Activated CD4-positive, CD25-positive, alpha-beta regulatory T cell treated with anti-CD3 and anti-CD28 coated beads, Interleukin-2, amount 50 U/mL, for 24 hours (primary cell): Measurements from ENCODE around the gene MCTP1.
A peak's percentile ranks its signal among the peaks of the same experiment; 100 is the strongest.

Source experiments
- ATAC-seq, 2 donors: fragments of 150-1000 bp; cut with Tn5 transposase; one replicate each; pipeline ENCODE4 v1.10.0; 2021; ENCODE audit warnings: mild to moderate bottlenecking in 1 of 2, moderate library complexity in 1 of 2

MCTP1 gene

DNA sequence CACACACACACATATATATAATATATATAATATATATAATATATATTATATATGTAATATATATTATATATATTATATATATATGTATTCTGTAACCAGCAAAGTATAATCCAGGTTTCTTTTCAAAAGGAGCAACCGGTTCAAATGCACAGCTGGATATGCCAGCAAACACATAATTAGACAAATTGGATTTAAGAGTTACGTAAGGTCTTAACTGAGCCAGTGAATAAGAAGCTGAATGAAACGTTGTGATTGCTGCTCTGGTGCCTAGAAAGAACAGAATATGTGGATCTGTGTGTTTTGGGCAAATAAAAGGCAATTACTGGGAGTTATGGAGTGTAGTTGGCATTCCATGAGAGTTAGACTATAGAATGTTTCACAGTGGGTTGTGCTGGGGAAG is 488.3 kb downstream of the MCTP1 start:
- ATAC-seq = no peak

DNA sequence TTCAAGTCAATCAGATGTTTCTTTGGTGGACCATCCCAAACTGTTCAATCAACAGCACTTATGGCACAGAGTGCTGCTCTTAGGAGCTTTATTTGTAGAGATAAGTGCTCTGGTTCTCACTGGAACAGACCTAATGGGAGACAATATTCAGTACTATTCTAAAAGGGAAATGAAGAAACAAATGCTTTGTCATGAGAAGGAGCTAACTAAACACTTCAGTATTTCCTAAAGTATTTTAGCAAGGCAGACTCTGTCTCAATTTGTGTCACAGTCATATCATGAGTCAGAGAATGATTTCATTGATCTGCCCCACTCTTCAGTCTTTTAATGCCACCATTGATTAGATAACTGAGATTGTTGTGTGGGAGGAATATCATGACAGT is 491.1 kb downstream of the MCTP1 start:
- peak; percentile 78 to 81 for ATAC-seq

DNA sequence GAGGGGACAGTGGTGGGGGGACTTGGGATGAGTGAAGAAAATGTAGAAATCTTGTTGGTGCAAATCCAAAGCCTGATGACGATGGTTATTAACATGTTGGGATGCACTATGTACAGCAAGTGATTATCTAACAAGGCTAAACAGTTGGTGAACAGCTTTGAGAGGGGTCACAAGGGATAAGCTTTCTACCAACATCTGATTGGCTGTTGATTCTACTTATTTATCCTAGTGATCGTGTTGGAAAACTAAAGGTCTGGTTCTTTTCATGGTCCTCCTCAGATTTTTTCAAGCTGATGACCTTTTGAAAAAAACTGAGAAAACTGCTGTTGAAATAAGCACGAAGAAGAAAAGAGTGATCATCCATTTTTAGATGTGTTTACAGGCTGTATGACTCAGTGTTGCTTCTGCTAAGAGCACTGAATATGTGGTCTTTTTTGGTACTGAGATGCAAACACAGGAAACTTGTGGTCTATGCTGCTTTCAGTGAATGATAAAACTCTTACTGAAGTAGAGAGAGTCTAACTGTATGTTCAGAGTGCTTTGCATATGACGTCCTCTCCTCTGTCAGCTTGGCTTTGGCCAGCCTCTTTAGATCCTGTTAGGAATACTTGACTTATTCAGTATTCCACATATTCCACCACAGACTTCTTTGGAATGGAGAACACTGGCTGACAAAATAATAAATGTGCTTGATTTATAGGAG is 491.6 kb downstream of the MCTP1 start:
- ATAC-seq = peak; percentile 97

DNA sequence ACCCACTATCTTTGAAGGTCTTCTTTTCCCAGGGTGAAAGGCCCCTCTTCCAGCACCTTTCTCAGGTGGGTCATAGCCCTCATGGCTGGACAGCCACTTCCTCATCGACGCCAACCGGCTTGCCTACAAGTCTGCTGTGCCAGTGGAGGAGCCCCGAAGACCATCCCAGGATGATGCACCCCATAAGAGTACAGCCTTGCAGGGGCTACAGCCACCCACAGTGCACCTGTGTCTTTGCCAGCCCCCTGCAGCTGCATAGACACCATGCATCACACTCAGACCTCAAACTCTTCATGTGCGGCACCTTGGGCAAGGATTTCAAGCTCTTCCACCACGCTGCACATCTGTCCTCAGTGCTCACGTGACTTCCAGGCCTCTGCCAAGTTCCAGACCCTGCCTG is 493.1 kb downstream of the MCTP1 start:
- no peak for ATAC-seq

DNA sequence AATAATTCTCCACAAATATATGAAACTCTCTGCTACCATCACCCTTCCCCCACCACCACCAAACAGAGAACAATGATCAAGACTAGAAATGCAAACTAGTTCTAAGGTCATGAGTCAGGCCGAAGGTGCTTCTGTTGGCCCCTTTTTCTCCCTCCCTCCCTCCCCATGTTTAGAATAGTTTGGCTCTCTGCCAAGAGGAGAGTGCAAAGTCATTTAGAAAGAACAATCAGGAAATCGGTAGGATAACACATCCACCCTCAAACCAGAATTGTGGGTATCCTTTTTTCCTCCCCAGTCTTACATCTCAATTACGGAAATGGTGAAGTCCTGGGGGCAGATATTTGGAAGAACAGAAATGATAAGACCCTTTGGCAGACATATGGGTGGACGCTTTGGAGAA is 496.4 kb downstream of the MCTP1 start:
- ATAC-seq = no peak

DNA sequence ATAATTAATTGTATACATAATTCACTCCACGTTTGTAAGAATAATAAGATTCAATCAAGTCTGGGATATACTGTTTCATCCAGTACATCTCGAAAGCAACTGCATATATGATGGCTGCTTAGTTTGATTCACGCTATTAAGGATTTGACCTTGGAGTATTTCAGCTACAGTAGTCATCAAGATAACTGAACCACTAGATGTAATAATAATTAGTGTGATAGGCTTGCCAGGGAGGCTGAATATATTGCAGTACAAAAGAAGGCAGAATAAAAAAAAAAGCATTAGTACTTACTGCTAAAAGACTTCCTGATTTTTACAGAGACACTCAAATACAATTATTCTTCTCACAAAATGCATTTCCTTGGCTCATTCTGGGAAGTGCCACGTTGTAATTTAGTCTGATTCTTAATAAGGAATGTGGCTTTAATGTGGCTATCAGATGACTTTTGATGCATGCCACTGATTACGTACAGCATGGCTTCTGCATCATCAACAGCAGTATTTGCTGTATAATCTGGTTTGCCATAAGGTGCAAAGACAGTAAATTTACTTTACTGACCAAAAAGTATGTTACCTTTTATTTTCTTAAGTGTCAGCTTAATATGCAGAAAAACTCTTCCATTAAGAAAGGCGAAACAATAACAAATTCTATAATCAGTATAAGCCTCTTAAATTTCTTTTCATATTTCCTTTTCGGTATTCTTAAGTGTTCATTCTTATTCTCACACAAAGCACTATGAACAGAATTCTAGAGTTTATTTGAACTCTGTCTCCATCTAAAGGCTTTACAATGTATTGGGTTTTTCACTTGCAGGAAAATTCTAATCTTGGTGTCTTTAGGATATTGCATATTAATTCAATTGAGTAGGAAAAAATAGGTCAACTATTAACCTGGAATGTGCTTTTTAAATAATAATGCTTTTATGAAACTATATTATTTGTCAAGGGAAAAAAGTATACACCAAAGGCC is 500.1 kb downstream of the MCTP1 start:
- no peak for ATAC-seq

DNA sequence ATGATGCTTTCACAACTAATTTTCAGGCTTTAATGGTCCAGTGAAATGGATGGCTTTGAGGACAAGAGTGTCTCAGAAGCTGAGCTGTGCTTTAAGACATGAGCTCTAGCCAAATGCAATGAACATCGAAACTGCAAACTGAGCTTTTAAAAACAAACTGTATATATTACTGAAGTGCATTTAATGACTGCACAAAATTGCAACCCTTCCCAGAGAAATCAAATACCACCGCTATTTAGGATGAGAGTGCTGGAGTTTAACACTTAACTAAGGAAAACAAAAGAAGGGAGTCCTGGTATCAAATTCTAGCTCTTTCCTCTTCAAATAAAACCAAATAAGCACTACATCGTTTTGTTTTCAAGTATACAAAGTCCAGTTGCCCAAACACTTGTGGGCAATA is 502.5 kb downstream of the MCTP1 start:
- ATAC-seq = no peak

DNA sequence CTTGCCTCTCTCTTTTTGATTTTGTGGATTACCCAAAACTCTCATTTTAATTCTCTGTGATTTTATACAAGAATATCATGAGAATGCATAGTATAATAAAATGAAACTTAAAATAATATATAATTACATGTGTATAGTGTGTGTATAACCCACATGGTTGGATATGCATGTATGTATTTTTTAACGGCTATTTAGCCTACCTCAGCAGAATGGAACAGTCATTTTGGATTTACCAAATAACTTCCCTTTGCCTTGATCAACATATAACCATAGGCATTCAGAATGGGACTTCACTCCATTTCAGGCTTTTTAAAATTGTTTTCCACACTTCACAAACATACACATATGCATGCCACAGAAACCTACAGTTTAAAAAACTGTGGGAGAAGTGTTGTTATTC is 505.2 kb downstream of the MCTP1 start:
- ATAC-seq = no peak

DNA sequence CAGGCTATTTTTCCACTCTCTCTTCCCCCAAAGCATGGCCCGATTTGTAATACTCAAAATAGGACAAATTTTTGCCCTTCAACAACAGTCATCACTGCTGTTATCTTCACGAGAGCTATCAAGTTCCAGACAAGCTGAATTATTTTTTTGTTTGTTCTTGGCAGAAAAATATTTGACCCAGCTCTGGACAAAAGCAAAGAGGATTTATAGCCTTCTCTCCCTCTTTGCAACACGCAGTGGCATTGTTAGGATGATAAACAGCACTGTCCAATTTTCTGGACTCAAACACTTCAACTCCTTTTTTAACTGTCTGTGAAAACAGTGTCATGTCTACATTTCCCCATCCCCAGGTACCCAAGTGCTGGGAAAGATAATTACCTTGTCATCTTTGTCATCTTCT is 506.2 kb downstream of the MCTP1 start:
- no peak for ATAC-seq

DNA sequence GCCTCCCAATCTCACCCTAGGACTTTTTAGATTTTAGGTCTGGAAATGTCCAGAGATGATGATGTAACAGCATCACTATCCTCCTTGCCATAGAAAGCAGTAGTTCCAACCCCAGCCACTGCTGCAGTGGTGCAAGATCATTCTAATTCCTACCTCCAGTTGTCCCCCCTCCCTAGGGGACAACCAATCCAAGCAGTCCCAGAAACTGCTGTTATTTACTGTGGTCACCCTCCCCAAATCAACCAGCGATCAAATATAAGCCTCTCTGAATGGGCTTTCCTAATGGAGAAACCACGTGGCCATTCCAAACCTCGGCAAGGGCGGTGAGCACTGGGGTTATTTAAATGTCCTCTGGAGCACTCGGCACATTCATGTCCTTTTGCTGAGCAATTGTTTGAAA is 506.6 kb downstream of the MCTP1 start:
- no peak for ATAC-seq

DNA sequence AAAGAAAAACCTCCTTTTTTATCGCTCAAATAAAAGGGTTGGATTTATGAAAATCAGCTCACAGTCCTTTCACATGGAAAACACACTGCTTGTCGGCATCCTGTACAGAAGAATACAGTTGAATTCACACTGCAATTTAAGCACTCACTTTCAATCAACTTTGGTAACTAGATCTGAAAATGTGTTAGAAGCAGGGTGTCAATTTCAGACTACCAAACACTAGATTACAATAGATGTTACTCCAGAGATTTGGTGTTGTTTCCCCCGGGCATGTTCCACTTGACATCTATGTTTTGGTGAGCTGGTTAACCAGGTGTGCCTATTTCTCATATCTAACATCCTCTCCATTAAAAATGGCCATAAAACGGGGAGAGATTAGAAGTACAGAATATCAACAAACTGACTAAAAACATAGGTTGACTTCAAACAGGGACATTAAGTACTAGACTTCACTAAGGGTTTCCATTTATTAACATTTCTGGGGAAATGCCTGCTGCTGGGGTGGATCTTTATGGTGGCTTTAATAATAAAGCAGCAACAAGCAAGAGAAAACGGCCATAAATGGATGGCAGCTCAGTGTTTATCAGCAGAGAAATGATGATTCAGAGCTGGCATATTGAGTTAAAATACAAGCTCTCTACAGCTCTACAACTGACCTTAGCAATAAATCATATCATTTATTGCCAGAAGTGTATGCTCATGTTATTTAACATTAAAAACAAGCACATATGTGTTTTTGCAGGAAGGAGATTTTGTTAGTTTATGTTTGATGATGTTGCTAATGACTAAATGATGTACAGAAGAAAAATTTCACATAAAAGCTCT is 507.6 kb downstream of the MCTP1 start:
- ATAC-seq = no peak

DNA sequence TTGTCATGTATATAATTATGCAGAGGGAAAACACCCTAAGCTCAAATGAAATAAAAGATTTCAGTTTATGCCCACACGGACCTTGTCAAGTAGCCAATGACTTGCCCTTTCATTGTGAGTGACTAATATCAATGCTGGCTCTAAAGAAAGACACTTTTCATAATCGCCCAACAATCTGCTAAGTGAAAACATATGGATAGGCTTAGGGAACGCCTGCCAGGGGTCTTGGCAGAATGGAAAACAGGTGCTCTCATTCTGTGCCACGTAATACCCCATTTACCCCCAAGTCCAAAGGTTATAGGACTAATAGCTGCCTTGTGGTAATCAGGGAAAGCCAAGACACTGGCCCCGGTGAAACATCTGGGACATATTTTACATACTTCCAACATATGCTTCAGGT is 508.7 kb downstream of the MCTP1 start:
- no peak for ATAC-seq

DNA sequence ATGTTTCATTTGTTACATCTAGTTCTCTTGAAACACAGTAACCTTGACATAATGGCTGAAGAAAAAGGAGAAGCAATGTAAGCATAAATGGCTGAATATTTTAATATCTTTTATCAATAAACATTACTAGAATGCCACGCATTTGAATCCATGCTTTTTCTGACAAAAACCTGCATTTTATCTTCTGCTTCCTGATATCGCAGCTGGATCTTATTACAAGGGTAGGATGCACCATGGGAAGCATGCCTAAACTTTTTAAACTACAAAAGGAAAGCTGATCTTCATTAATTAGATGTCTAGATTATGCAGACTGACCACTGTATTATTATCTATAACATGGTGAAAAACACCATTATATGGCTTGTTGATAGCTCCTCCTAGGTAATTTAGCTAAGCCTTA is 509.8 kb downstream of the MCTP1 start:
- no peak for ATAC-seq

DNA sequence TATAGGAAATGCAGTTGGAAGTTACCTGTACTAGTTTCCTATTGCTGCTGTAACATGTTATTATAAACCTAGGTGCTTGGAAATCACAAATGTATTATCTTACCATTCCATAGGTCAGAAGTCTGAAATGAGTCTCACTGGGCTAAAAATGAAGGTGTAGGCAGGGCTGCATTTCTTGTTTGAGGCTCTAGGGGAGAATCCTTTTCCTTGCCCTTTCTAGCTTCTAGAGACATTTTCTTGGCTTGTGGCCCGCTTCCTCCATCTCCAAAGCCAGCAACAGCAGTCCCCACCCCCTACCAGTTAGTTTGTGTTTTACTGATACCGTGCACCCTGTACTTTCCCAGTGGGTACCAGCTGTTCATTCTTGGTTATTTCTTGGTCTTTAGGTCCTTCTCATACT is 513.2 kb downstream of the MCTP1 start:
- no peak for ATAC-seq

DNA sequence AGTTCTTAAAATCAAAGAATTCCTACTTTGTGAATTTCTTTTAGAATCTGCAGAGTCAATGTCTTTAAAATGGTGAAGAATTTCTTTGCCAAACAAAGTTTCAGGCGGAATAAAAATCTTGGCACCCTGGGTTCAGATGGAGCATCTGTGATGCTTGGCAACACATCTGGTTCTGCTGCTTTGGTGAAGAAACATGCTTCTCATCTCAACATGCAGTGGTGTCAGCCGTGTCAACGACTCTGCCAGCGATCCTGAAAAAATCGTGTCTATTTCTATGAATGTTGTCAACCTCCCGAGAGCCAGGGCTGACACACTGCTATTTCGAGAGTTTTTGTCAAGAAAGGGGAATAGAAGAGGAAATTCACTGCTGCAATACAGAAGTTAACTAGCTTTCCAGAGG is 514.9 kb downstream of the MCTP1 start:
- no peak for ATAC-seq

DNA sequence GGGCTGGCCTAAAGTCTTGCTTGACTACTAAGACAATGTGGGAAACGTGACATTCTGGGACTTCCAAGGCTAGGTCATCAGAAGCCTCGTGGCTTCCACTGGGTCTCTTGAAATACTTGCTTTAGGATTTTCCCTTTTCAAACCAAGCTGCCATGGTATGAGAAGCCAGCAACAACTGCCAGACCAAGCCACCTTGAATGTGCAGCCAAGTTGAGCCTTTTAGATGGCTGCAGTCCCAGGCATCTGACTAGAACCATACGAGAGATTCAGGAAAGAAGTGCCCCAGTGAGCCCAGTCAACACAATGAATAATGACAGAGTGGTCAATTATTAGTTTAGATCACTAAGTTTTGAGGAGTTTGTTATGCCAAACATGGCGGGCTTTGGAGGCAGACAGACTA is 523.1 kb downstream of the MCTP1 start:
- ATAC-seq = no peak

DNA sequence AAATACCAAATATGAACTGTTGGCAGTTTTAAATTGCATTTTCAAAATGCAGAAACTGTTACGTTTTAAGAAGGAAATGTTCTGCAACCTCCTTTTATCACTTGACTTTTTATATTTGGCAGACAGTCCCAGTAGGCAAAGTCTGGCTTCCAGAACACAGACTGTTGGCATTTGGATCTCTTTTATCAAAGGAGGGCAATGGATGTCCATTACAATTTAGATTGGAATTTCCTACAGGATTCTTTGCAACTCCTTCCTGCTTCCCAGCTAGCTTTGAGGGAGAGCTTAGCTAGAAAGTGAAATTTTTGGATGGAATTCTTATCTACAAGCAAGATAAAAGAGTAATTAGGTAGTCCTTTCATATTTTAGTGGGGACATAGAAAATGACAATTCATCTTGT is 523.8 kb downstream of the MCTP1 start:
- ATAC-seq = no peak

DNA sequence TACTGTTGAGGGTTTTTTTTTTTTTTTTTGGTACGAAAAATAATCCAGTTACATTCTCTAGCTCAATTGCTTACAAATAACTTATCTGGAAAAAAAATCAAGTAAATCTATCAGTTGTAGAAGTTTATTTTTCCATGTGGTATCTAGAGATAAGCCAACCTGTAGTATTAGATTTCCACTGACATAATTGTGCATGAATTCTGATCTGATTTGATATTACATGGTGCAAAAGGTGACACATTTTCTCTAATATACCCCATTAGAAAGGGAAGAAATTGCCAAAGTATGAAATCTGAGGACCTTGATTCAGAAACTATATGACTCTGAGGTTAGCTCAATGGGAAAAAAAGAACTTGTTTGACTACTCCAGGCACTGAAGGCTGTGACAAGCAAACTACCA is 524.9 kb downstream of the MCTP1 start:
- no peak for ATAC-seq

DNA sequence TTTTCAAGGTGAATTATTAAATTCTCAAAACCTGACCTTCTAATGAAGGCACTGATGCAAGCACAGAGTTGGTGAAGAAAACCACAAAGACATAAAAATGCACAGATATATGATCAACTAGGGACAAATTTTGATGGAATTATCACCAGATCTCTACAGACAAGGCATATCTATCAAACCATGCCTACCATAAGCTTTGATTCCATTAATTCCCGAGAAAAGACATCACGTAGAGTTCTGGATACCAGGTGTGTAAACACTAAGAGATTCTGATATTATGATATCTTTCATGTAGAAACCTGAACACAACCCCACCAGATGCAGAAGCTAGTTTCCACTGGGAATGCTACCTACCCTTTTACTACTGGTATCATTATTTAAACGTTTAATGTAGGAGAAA is 525.9 kb downstream of the MCTP1 start:
- no peak for ATAC-seq

DNA sequence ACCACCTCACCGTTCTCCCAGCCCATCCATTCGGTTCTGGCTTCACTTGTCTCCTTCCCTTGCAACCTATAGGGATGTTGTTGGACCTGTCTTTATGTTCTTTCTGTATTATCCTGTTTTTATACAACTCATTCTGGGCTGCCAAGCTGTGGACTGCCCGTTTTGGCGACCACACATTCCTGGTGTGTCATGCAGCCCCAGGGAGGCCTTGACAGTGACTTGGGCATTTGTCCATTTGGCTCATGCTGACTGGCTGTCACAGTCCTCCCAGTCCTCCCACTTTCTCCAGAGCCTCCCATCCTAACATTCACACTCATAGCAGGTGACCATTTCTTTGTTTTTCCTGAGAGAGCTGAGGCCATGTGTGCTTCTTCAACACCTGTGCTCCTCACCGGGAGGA is 530.1 kb downstream of the MCTP1 start:
- ATAC-seq = no peak

DNA sequence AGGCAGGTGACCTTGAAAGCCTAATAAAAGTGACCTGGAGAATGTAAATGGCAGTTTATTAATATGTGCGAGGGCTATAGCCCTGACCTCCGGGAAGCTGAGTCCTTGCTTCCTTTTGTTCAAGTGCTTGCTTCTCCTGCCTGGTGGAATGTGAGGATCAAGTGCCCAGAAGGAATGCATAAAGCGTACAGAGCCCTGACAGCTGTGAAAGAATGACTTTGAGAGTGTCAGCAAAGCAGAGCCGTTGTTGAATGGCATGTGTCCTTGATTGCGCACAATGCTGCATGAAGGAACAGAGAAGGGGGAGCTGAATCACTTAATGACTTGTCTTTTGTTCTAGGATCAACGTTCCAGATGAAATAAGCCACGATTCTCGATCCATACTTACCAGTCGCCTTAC is 533.4 kb downstream of the MCTP1 start:
- no peak for ATAC-seq

DNA sequence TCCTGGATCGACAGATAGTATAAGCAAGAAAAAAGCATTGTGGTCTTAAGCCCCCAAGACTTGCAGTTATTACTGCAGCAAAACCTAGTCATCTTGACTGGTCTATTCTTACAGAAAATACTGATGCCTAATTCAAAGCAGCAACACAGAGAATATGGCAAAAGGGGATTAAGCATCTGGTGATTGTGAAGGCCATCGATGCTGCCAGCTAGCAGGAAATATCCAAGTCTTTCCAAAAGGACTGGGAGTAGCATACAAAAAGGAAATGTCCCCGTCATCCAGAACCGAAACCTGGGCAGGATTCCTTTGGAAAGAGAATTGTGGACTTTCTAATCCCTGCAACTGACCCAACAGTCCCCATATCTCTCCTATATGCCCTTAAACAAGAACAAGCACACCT is 534.2 kb downstream of the MCTP1 start:
- ATAC-seq = no peak

DNA sequence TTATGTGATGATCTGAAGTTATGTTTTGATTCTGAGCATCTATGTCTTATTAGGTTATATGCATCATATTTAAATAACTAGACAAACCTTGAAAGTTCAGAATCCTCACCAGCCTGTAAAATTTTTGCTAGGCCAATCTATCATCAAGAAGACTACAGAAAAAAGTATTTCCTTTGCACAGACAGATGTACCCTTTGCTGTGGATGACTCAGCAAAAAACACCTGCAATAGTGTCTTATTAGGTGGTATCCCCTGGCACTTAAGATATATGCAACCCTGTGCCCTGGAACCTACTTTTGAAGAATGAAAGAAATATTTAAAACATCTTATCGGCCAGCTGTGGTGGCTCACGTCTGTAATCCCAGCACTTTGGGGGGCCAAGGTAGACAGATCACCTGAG is 535.9 kb downstream of the MCTP1 start:
- ATAC-seq = no peak
